Chondrocyte (in vitro differentiated cells): ENCODE results near the gene GOSR2. TPM values are rescaled to one million over a fixed set of nuclear protein-coding genes. Genes with fewer than 3 reads are reported as not detected.

Source experiments
- DNase-seq: peaks from one replicate; pipeline ENCODE4 v3.0.0; 2021; ENCODE audit warnings: mixed read lengths, low spot score
- H3K27ac Mint-ChIP-seq: one replicate; pipeline ENCODE4 v1.8.0; 2021; ENCODE audit warnings: mild to moderate bottlenecking, moderate library complexity, mixed read lengths; ENCODE audit not compliant: unreplicated experiment
- H3K27me3 Mint-ChIP-seq: 2 replicates; pipeline ENCODE4 v1.8.0; 2021; ENCODE audit warnings: low read depth, mixed read lengths
- H3K36me3 Mint-ChIP-seq: 2 replicates; pipeline ENCODE4 v1.8.0; 2021; ENCODE audit warnings: low read depth, mixed read lengths
- H3K4me1 Mint-ChIP-seq: 2 replicates; pipeline ENCODE4 v1.8.0; 2021; ENCODE audit warnings: low read depth, mild to moderate bottlenecking, mixed read lengths
- H3K4me3 Mint-ChIP-seq: one replicate; pipeline ENCODE4 v1.8.0; 2021; ENCODE audit warnings: mild to moderate bottlenecking, moderate library complexity, mixed read lengths; ENCODE audit not compliant: unreplicated experiment
- H3K9me3 Mint-ChIP-seq: 2 replicates; pipeline ENCODE4 v1.8.0; 2021; ENCODE audit warnings: low read depth, mixed read lengths
- CTCF ChIP-seq: fragments of 200-600 bp; sonication (generic); IDR thresholded peaks from 2 replicates; pipeline ENCODE4 v1.5.0; 2021; ENCODE audit warnings: antibody characterized with exemption, mild to moderate bottlenecking, moderate library complexity
- total RNA-seq: library from RNA; stranded (reverse); gene quantifications from 3 replicates; pipeline ENCODE4 v1.2.1, GENCODE V29; 2021

The GOSR2 gene
- total RNA-seq, 1 donor from 2014 or later = 56.5 TPM

- no peak for DNase-seq
- Mint-ChIP-seq H3K4me1 (peaks cover 12% of the 10 kb centered on the region), H3K27ac (no peak overlapping the region), H3K4me3 (no peak overlapping the region), H3K9me3 (no peaks in the 10 kb centered on the region), H3K27me3 (peaks cover 6% of the 10 kb centered on the region), H3K36me3 (no peaks in the 10 kb centered on the region)
- TF ChIP-seq CTCF = no peak
Observed at GRCh38 chr17:46947216-46947615, 24.3 kb downstream of the GOSR2 start.

- Mint-ChIP-seq H3K4me1 (peaks cover 8% of the 10 kb centered on the region), H3K27ac (no peak overlapping the region), H3K27me3 (peaks cover 6% of the 10 kb centered on the region), H3K36me3 (no peaks in the 10 kb centered on the region), H3K9me3 (no peaks in the 10 kb centered on the region), H3K4me3 (no peak overlapping the region)
- no peak for TF ChIP-seq CTCF
- no peak for DNase-seq
Observed at GRCh38 chr17:46948544-46948943, 25.6 kb downstream of the GOSR2 start.

DNA sequence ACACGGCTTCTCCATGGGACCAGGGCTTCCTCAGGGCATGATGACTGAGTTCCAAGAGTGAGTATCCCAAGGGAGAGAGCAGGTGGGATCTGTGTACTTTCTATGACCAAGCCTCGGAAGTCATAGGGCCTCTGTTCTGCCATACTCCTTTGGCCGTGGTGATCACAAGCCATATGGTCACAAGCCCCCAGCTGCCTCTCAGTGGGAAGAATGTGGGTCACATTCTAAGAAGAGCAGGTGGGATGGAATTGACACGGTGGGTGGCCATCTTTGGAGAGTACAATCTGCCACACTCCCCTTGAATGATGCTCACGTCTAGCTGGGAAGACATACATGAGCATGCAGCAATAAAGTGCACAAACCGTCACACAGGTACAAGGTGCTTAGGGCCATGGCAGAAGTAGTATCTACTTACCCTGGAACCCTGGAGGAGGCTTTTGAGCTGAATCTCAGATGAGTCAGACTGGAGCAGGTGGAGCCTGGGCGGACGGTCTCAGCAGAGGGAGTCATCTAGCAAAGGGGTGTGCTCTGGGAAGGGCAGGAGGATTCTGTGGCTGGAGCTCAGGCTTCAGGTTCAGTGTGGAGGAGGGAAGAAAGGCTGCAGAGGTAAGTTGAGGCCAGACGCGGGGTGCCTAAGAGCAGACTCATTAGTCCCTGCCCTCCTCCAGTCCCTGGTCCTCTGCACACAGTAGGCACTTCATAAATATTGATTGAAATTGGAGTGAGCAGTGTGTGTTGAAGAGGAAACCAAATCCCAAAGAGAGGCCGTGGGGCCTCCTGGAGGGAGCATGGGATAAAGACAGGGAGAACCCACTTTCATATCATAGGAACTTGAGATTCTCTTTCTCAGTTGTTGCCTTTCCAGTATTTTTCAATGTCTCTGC lies 26.6 kb downstream of the GOSR2 start:
- H3K36me3 Mint-ChIP-seq = no peaks in the 10 kb centered on the region
- H3K27me3 Mint-ChIP-seq = peaks cover 9% of the 10 kb centered on the region
- no peak for TF ChIP-seq CTCF
- DNase-seq = no peak
- peaks cover 4% of the 10 kb centered on the region for H3K9me3 Mint-ChIP-seq
- peaks cover 7% of the 10 kb centered on the region for H3K4me1 Mint-ChIP-seq
- H3K27ac Mint-ChIP-seq = no peak overlapping the region
- H3K4me3 Mint-ChIP-seq = no peak overlapping the region

- Mint-ChIP-seq H3K27me3 (peaks cover 10% of the 10 kb centered on the region), H3K27ac (no peak overlapping the region), H3K9me3 (peaks cover 4% of the 10 kb centered on the region), H3K36me3 (no peaks in the 10 kb centered on the region), H3K4me3 (no peak overlapping the region), H3K4me1 (peaks cover 7% of the 10 kb centered on the region)
- TF ChIP-seq CTCF = no peak
- no peak for DNase-seq
Observed at GRCh38 chr17:46950342-46950996, 27.5 kb downstream of the GOSR2 start.

DNA sequence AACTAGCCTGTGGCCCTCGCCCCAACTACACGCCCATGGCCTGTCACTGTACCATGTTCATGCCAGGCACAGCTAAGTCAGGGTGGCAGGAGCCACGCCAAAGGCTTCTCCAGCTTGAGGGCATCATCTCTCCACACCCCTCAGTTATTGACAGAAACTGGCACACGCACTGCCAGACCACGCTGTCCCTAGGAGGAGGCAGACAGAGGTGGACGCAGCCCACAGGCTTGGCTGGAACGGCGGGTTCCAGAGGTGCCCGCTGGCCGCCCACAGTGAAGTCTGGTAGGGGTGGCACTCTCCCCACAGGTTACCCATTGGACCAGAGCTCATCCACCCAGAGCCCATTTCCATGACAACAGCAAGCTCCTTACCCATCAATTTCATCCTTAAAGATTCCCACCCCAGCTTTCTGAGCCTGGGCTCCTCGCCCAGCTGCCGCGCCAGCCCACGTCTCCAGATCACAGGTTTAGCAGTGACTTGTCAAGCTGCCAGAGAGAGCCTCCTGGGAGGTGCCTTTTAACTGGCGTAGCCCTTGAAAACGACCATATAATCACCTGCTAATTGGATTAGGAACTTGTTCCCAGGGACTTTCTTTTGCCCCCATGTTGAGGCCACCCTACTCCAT lies 28.1 kb downstream of the GOSR2 start:
- Mint-ChIP-seq H3K27ac (no peak overlapping the region), H3K4me1 (peaks cover 7% of the 10 kb centered on the region), H3K9me3 (peaks cover 4% of the 10 kb centered on the region), H3K27me3 (peaks cover 14% of the 10 kb centered on the region), H3K4me3 (no peak overlapping the region), H3K36me3 (peaks cover 1% of the 10 kb centered on the region)
- no peak for TF ChIP-seq CTCF
- DNase-seq = no peak
